Testis (tissue), 3 donors: ENCODE data around the gene DPH5. TPM values are rescaled to one million over a fixed set of nuclear protein-coding genes. Genes with fewer than 3 reads are reported as not detected.
"Not testable (repeated sequence)": the region's sequence is repeated elsewhere in the genome, so short reads cannot be mapped to it uniquely, and the experiment has no call there.

Experiments
- DNase-seq: peaks from one replicate; pipeline ENCODE4 v3.0.0-alpha.2; 2019
- H3K27ac ChIP-seq, 2 donors: fragments of 200-600 bp; sonication (generic); one replicate each; pipeline ENCODE4 v1.5.1; 2019
- H3K27me3 ChIP-seq: fragments of 200-600 bp; sonication (generic); one replicate; pipeline ENCODE4 v1.5.1; 2019
- H3K36me3 ChIP-seq: fragments of 200-600 bp; sonication (generic); one replicate; pipeline ENCODE4 v1.5.1; 2017; ENCODE audit warnings: low read depth; ENCODE audit errors: missing control alignments
- H3K4me1 ChIP-seq: fragments of 200-600 bp; sonication (generic); one replicate; pipeline ENCODE4 v1.5.1; 2019
- H3K4me3 ChIP-seq, 2 donors: fragments of 200-600 bp; sonication (generic); one replicate each; pipeline ENCODE4 v1.5.1; 2017 to 2019
- H3K9me3 ChIP-seq: fragments of 200-600 bp; sonication (generic); one replicate; pipeline ENCODE4 v1.5.1; 2017
- CTCF ChIP-seq, 3 experiments: fragments of 450-650 bp in 2 of 3; fragments of 200-600 bp in 1 of 3; sonication (generic) in 1 of 3; IDR thresholded peaks; one replicate each; pipeline ENCODE4 v1.5.1; 2016 to 2019; ENCODE audit warnings: antibody characterized with exemption in 3 of 3, mild to moderate bottlenecking in 2 of 3, moderate library complexity in 1 of 3
- POLR2A ChIP-seq: fragments of 450-650 bp; IDR thresholded peaks from one replicate; pipeline ENCODE4 v1.6.1; 2017; ENCODE audit warnings: antibody characterized with exemption, mild to moderate bottlenecking, moderate library complexity
- WGBS, 2 donors: methylation state at CpG; one replicate each; pipeline ENCODE4 v1.1.5; 2018; 5-methylcytosine and 5-hydroxymethylcytosine counted together
- intact Hi-C: fragments of 100-400 bp; cut with DNase I; formaldehyde crosslinking; loops from one replicate; pipeline ENCODE4 v1.15.1; 2023; ENCODE audit warnings: low total_unique reads
- polyA plus RNA-seq: library from polyadenylated mRNA; stranded (reverse); fragments of 350-450 nt; fragmentation: Illumina TruSeq; extraction: RNeasy Lipid Tissue Mini Kit (QIAGEN cat#74804); gene quantifications from one replicate; pipeline ENCODE4 v1.2.3, GENCODE V29; 2014; ENCODE audit warnings: low read depth, low replicate concordance; ENCODE audit not compliant: insufficient read depth
- total RNA-seq, 2 donors: library from RNA; depleted of rRNA; stranded (reverse); fragments of >200 nt; gene quantifications; one replicate each; pipeline ENCODE4 v1.2.3, GENCODE V29; 2016

DPH5 gene
- total and polyA plus RNA-seq, 3 donors from 2014 or later: 18.2 to 26.9 (median 25.2) TPM

- WGBS, 2 donors: 97 to 98% methylated on average over 2 of the region's 2 CpGs
- intact Hi-C loops: no loop called here
These were observed 7.4 kb upstream of the DPH5 start for GRCh38 chr1:101033017-101033416.

GRCh38 chr1:101032129-101032528, 6.5 kb upstream of the DPH5 start:
- H3K27ac ChIP-seq, H3K4me1 ChIP-seq, H3K36me3 ChIP-seq, H3K4me3 ChIP-seq, intact Hi-C loops, H3K9me3 ChIP-seq, DNase-seq, H3K27me3 ChIP-seq: not testable (repeated sequence)
- 88 to 93% methylated on average over 2 of the region's 2 CpGs for whole genome bisulfite sequencing, 2 donors

More at GRCh38 chr1:101033017-101033416, 7.4 kb upstream of the DPH5 start:
- H3K27ac ChIP-seq: no peak overlapping the region
- no peak for DNase-seq
- TF ChIP-seq POLR2A (no peak), CTCF (IDR thresholded peaks at IDR 0.05) (no peak)
- H3K4me1 ChIP-seq: no peaks in the 10 kb centered on the region
- no peaks in the 10 kb centered on the region for H3K27me3 ChIP-seq
- no peaks in the 10 kb centered on the region for H3K36me3 ChIP-seq
- H3K9me3 ChIP-seq: no peaks in the 10 kb centered on the region
- H3K4me3 ChIP-seq: no peak overlapping the region

GRCh38 chr1:101030881-101031280, 5.3 kb upstream of the DPH5 start:
- H3K4me3 ChIP-seq: no peak overlapping the region
- no peaks in the 10 kb centered on the region for H3K9me3 ChIP-seq
- 64 to 68% methylated on average over 4 of the region's 4 CpGs for WGBS, 2 donors

GRCh38 chr1:101029184-101029583, 3.6 kb upstream of the DPH5 start:
- Histone ChIP-seq H3K9me3 (no peaks in the 10 kb centered on the region), H3K27me3 (no peaks in the 10 kb centered on the region), H3K36me3 (no peaks in the 10 kb centered on the region), H3K27ac (no peak overlapping the region), H3K4me3 (no peak overlapping the region), H3K4me1 (no peaks in the 10 kb centered on the region)
- TF ChIP-seq POLR2A (no peak), CTCF (IDR thresholded peaks at IDR 0.05) (no peak)
- intact Hi-C loops: no loop called here
- no peak for DNase-seq
- 76 to 89% methylated on average over 1 of the region's 1 CpG for WGBS, 2 donors

More at GRCh38 chr1:101030881-101031280, 5.3 kb upstream of the DPH5 start:
- Histone ChIP-seq H3K27ac (no peak overlapping the region), H3K36me3 (no peaks in the 10 kb centered on the region), H3K27me3 (no peaks in the 10 kb centered on the region), H3K4me1 (no peaks in the 10 kb centered on the region)
- TF ChIP-seq CTCF (IDR thresholded peaks at IDR 0.05): no peak
- TF ChIP-seq POLR2A: no peak
- DNase-seq: no peak
- intact Hi-C loops: no loop called here

GRCh38 chr1:101028466-101028865, 2.9 kb upstream of the DPH5 start:
- intact Hi-C loops: no loop called here
- WGBS, 2 donors: 61 to 87% methylated on average over 2 of the region's 2 CpGs
- no peak overlapping the region for H3K27ac ChIP-seq
- no peaks in the 10 kb centered on the region for H3K4me1 ChIP-seq
- H3K27me3 ChIP-seq: no peaks in the 10 kb centered on the region
- DNase-seq: no peak
- no peak overlapping the region for H3K4me3 ChIP-seq
- no peaks in the 10 kb centered on the region for H3K9me3 ChIP-seq
- TF ChIP-seq POLR2A (no peak), CTCF (IDR thresholded peaks at IDR 0.05) (no peak)
- no peaks in the 10 kb centered on the region for H3K36me3 ChIP-seq
